GM19463 (cell line): ENCODE results near the gene RARRES1.

Source experiments
- ATAC-seq: cut with Tn5 transposase; IDR thresholded peaks from one replicate; pipeline ENCODE4 v1.9.1; 2021; ENCODE audit warnings: mild to moderate bottlenecking, moderate library complexity; ENCODE audit not compliant: unreplicated experiment

The RARRES1 gene

DNA sequence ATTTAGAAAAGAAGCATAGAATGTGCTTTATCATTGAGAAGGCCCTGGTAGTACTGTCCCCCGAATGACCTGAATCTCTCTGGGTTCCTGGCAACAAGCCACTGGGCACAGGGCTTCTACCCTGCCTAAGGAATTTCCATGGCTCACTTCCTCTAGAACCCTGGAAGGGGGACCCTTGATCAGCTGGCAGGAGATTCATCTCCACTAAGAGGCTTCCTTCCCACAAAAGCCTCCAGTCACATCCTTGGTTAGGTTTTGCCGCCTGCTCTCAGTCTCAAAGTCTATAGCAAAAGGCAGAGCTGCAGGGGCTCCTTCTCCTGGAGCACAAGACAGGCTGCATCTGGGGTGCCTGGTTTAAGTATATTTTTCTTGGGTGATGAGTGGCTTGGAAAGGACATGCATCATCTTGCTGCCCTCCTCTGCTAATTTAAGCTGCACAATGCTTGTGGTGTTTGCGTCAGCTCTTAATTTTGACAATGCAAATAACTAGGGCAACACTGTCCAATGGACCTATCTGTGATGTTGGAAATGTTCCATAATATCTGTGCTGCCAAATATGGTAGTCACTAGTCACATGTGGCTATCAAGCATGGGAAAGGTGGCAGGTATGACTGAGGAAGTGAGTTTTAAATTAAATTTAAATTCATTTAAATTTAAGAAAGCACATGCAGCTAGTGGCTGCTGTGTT, 33.4 kb upstream of the RARRES1 start:
- no peak for ATAC-seq

DNA sequence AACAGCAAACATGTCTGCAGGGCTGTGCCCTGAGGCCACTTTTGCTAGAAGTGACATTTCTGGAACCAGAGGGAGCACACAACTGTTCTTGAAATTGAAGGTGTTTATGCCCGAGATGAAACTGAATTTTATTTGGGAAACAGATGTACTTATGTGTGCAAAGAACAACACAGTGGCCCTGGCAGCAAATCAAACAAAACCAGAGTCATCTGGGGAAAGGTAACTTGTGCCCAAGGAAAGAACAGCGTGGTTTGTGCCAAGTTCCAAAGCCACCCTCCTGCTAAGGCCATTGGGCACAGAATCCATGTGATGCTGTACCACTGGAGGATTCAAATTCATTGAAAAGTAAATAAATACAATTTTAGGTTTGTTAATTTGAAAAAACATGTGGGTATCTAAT, 31.2 kb upstream of the RARRES1 start:
- ATAC-seq: no peak

- ATAC-seq: no peak
Observed at GRCh38 chr3:158762701-158763100, 30.4 kb upstream of the RARRES1 start.

DNA sequence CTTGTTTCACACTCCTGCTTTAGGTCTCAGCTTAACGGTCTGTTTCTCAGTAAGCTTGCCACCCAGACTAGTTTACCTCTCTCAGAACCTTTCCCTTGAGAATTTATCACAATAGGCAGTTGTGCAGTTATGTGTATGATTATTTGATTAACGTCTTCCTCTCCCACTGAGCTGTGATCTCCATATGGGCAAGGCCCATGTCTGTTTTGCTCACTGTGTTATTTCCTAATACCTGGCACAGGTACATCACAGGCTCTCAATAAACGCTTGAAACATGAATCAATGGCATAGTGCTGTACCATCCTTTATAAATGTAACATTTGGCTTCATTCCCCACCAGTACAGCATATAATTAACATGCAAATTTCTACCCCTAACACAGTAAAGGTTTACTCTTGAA, 29.1 kb upstream of the RARRES1 start:
- ATAC-seq: no peak

GRCh38 chr3:158755421-158755820, 23.2 kb upstream of the RARRES1 start:
- ATAC-seq: no peak

GRCh38 chr3:158753854-158754253, 21.6 kb upstream of the RARRES1 start:
- ATAC-seq: no peak

GRCh38 chr3:158751316-158751715, 19.1 kb upstream of the RARRES1 start:
- no peak for ATAC-seq

DNA sequence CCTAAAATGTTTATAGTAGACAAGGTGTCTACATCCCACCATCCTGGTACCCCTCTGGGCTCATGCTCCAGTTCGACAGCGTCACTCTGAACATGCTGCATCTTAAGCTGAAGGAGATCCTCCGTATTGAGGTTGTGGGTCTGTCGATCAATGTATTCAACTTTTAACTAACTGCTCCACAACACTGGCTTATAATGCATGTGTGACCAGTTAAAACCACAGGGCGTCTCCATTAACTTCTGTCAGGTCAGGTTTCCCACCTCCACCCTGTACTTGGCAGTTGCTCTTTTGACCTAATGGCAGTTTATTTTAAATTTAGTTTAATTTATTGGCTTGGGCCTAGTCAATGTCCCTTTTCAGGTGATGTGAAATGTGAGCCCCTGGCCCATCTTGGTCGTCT, 17.8 kb upstream of the RARRES1 start:
- no peak for ATAC-seq

GRCh38 chr3:158749526-158749925, 17.3 kb upstream of the RARRES1 start:
- no peak for ATAC-seq

DNA sequence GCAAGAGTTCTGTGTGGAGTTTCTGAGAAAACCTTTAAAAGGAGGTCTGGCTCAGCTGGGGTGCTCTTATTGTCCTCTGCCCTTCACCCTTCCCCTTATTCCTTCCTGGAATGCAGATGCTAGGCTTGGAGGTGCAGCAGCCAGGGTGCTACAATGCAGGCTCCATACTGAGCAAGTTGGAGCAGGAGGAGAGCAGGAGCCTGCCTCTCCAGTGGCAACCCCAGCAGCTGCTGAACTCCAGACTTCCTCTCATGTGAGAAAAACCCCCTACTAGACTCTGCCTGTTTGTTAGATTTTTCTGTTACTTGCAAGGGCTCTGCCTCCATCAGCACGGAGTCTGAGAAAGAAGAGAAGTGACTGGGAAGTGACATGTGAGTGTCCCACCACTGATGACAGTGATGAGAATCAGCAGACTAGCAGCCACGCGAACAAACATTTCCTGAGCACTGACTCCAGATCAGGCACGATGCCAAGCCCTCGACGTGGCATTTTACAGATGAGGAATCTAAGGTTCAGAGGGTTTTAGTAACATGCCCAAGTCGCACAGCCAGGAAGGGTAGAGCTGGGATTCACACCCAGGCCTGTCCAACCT, 16.1 kb upstream of the RARRES1 start:
- no peak for ATAC-seq

DNA sequence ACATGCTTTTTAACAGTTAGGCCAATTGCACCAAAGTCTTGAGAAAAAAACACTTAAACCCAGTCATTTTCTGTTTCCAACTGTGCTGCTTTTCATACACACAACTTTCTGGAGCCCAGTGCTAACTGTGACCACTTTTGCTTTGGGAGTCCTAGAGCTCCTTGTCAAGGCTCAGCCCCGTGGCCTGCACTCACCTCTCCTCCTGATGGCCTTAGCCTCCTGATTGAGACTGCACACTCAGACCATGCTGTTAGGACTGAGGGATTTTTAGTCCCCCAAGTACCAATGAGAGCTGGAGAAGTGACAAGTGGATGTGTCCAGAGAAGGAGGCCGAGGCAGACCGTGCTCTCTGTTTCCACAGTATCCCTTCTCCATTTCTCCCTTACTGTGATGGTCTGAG, 15.2 kb upstream of the RARRES1 start:
- ATAC-seq: no peak

GRCh38 chr3:158745551-158745950, 13.3 kb upstream of the RARRES1 start:
- ATAC-seq: no peak

- ATAC-seq: no peak
Observed at GRCh38 chr3:158744567-158745288, 12.5 kb upstream of the RARRES1 start.

GRCh38 chr3:158743664-158744566, 11.7 kb upstream of the RARRES1 start:
- no peak for ATAC-seq

DNA sequence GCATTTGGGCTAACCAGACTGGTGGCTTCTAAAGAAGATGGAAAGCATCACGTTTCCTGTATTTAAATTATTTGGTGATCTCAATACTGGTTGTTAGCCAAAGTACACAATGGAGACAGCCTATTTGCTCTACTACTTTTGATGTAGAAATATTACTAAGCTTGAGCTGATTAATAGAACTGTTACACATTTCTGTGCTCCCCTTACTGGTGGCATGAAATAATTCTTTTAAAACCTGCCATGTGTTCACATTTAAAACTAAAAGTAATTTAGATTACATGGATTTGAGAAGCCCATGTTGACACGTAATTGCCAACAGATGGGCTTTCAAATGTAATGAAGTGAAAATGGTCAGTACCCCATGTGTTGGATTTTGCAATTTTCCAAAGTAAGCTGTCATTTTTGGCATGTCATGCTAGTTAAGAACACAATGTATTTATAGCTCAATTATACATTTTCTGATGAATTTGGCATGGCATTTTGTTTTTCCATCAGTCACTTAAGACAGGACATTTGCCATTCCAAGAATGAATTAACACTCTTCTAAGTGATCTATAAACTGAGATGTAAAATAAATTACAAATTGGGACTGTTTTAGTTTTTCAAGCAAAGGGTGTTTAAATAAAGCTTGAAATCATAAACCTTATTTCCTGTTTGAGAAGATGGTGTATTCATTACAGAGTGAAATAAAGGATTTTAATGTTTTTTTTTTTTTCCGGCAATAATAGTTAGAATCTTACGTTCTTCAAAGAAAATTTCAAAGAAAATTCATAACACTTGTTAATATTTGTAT, 10.8 kb upstream of the RARRES1 start:
- no peak for ATAC-seq

GRCh38 chr3:158739661-158740060, 7.4 kb upstream of the RARRES1 start:
- no peak for ATAC-seq

DNA sequence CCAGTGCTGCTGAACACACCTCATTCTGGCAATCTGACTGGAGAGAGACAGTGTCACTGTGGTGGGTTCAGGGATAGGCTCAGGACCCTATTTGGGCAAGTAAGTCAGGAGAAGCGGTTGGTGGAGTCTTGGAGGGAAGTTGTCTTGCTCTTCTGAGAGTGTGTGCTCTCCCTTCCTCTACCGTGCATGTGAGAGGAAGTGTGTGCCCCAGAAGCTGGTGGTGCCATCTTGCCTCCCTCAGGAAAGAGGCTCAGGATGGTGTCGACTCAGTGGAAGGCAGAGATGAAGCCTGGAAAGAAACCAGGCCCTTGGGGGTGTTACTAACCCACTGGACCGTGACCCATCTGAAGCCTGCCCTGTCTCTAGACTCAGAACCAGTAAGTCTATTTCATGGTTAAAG, 6.8 kb upstream of the RARRES1 start:
- ATAC-seq: no peak

DNA sequence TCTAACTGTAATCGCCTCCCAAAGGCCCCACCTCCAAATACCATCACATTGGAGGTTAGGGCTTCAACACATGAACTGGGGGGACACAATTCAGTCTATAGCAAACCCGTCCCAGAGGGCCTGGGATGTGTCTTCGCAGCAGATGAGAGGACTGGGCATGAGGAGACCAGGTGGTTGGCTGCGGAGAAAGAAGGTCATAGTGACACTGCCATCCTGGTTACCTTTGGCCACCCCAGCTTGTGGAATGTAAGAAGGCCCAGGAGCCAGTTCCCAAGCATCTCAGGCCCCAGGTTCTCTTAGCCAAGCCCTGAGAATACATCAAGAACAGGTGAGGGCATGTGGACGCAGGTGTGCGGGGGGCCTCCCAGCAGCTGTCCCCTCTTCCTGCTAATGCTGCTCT, 6.4 kb upstream of the RARRES1 start:
- ATAC-seq: no peak

DNA sequence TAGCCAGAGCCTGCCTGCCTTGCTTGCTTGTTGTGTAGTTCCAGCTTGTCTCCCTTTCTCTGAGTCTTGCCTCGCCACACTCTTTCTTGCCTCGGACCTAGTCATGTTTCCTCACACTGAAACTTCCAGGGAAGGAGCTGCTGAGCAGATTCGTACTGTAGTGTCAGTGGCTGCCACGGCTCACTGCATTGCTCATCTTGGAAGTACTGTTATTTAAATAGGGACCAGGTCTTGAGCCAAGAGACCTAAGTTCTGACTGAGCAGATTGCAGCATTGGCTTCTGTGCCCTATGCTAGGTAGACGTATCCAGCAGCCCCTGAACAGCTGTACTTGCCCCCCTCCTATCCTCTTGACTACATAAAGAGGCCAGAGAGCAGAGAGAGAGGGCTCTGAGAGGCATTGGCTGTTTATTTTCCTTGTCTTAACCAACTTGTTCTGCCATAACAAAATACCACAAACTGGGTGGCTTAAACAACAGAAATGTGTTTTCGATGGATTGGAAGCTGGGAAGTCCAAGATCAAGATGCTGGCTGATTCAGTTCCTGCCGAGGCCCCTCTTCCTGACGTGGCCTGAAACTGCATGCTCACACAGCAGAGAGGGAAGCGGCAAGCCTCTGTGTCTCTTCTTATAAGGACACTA, 5.8 kb upstream of the RARRES1 start:
- no peak for ATAC-seq

GRCh38 chr3:158737410-158737809, 5.2 kb upstream of the RARRES1 start:
- ATAC-seq: no peak
